ENCODE results near the gene SPEF1.
"Not testable (repeated sequence)": the region's sequence is repeated elsewhere in the genome, so short reads cannot be mapped to it uniquely, and the experiment has no call there.

DNA sequence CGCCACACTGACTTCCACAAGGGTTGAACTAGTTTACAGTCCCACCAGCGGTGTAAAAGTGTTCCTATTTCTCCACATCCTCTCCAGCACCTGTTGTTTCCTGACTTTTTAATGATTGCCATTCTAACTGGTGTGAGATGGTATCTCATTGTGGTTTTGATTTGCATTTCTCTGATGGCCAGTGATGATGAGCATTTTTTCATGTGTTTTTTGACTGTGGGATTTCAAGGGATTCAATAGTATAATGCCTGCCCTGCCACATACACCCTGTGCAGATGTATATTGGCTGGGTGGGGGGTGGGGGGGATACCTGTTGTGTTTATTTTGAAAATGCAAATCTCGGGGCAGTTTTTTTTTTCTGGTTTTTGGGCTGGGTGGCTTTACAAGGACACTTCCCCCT is 12.9 kb upstream of the SPEF1 start:
- not testable (repeated sequence) for TF ChIP-seq CTCF, EP300, POLR2A (IDR thresholded peaks at IDR 0.05)

All from suprapubic skin (tissue), 3 donors.